Neutrophil (primary cell): Measurements from ENCODE around the gene TACR2.

Experiments
- H3K27ac ChIP-seq: fragments of 200-600 bp; sonication (generic); 2 replicates; pipeline ENCODE4 v1.5.1; 2016; ENCODE audit warnings: mild to moderate bottlenecking, moderate library complexity
- H3K27me3 ChIP-seq: fragments of 200-600 bp; sonication (generic); 2 replicates; pipeline ENCODE4 v1.6.0; 2016; ENCODE audit warnings: mild to moderate bottlenecking
- H3K36me3 ChIP-seq: fragments of 200-600 bp; sonication (generic); 2 replicates; pipeline ENCODE4 v1.5.1; 2017
- H3K4me1 ChIP-seq, 2 experiments: fragments of 200-600 bp in 1 of 2; sonication (generic) in 1 of 2; 1 replicate in 1 of 2; 2 replicates in 1 of 2; pipeline versions ENCODE4 v1.5.1 to v1.6.1; 2013 to 2016; ENCODE audit warnings: low read depth in 1 of 2, low read length in 1 of 2, mild to moderate bottlenecking in 1 of 2, moderate library complexity in 1 of 2; ENCODE audit not compliant: control insufficient read depth in 1 of 2, insufficient read depth in 1 of 2
- H3K4me3 ChIP-seq, 2 experiments: fragments of 200-600 bp in 1 of 2; sonication (generic) in 1 of 2; 1 replicate in 1 of 2; 2 replicates in 1 of 2; pipeline ENCODE4 v1.5.1; 2013 to 2016; ENCODE audit warnings: low read depth in 1 of 2, low read length in 1 of 2, mild to moderate bottlenecking in 1 of 2, moderate library complexity in 1 of 2
- H3K9me3 ChIP-seq: fragments of 200-600 bp; sonication (generic); 2 replicates; pipeline ENCODE4 v1.5.1; 2016
- TF ChIP-seq, protein P1 (sequence below): fragments of 200-600 bp; sonication (generic); IDR thresholded peaks from 2 replicates; pipeline ENCODE4 v1.5.1; 2016; ENCODE audit warnings: antibody characterized with exemption

Gene TACR2

DNA sequence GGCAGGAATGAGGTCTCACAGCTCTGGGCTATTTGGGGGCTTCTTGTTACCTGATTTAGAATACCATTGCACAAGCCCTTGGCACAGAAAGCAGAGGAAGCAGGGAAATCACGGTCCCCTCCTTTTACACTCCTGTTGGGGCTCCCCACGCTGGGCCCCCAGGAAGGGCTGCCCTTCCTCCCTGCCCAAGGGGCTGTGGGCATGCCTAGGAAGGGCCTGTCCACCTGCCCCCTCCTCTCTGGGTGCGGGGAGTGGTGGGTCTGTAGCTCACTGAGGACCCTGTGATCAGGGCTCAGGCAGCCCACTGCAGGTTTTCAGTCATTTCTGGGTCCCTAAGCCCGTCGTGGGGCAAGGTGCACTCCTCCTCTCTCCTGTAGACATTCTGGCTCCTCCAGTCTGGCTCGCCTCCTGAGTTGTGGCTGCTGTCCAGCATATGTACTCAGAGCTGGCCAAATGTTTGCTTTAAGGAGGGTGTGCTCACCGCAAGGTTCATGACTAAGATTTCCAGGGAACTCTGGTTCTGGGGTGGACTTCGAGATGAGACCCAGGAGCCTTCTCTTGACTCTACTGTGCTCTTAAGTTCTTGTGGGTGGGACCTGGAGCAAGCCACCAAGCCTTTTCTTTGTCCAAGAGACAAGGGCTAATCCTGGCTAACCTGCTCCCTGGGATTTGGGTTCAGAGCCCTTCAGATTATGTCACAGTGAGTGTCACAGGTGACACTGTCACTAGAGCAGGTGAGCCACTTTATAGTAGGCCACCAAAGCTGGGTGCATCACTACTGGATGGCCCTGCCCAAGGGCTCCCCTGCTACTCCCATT, 56.0 kb downstream of the TACR2 start:
- TF ChIP-seq, protein P1, sequence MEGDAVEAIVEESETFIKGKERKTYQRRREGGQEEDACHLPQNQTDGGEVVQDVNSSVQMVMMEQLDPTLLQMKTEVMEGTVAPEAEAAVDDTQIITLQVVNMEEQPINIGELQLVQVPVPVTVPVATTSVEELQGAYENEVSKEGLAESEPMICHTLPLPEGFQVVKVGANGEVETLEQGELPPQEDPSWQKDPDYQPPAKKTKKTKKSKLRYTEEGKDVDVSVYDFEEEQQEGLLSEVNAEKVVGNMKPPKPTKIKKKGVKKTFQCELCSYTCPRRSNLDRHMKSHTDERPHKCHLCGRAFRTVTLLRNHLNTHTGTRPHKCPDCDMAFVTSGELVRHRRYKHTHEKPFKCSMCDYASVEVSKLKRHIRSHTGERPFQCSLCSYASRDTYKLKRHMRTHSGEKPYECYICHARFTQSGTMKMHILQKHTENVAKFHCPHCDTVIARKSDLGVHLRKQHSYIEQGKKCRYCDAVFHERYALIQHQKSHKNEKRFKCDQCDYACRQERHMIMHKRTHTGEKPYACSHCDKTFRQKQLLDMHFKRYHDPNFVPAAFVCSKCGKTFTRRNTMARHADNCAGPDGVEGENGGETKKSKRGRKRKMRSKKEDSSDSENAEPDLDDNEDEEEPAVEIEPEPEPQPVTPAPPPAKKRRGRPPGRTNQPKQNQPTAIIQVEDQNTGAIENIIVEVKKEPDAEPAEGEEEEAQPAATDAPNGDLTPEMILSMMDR: no peak
- Histone ChIP-seq H3K9me3 (no peaks in the 10 kb centered on the region), H3K27ac (peak overlapping the region; percentile 82), H3K4me3 (no peak overlapping the region), H3K4me1 (peaks cover 31 to 33% of the 10 kb centered on the region in 2 experiments), H3K27me3 (no peaks in the 10 kb centered on the region), H3K36me3 (peaks cover 19% of the 10 kb centered on the region)

DNA sequence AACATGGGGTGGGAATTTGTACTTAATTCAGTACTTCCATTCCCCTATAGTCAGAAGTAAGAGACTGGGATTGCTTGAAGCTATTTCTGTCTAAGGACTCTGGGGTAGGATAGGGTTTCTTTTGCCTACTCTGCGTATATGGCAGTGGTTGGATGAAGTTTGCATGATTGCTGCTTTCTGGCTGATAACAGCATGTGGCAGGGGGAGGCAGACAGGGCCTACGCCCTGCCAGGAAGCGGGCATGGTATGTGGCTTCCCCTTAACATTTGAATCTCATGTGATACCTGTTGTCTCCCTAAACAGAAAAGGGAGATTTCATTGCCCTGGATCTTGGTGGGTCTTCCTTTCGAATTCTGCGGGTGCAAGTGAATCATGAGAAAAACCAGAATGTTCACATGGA, 57.1 kb downstream of the TACR2 start:
- peaks cover 9% of the 10 kb centered on the region for H3K36me3 ChIP-seq
- TF ChIP-seq, protein P1: no peak
- H3K4me1 ChIP-seq: peaks cover 36 to 37% of the 10 kb centered on the region in 2 experiments
- peak overlapping the region; percentile 4 to 13 for H3K4me3 ChIP-seq
- H3K9me3 ChIP-seq: no peaks in the 10 kb centered on the region
- H3K27me3 ChIP-seq: no peaks in the 10 kb centered on the region
- H3K27ac ChIP-seq: peak overlapping the region; percentile 82

DNA sequence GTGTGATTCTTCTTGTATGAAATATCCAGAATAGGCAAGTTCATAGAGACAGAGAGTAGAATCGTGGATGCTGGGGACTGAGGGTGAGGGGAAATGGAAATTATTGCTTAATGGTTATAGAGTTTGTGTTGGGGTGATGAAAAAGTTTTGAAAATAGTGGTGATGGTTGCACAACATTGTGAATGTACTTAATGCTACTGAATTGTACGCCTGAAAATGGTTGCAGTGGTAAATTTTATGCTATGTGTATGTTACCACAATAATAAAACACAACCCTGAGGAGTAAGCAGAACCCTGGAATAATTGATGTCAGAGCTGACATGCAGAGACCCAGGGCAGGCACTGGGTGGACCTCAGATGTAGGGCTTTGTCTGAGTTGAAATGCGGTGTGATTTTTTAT, 57.6 kb downstream of the TACR2 start:
- TF ChIP-seq, protein P1: no peak
- Histone ChIP-seq H3K27me3 (no peaks in the 10 kb centered on the region), H3K36me3 (peaks cover 9% of the 10 kb centered on the region), H3K9me3 (no peaks in the 10 kb centered on the region), H3K27ac (peak overlapping the region; percentile 82), H3K4me1 (peaks cover 36 to 37% of the 10 kb centered on the region in 2 experiments), H3K4me3 (peak overlapping the region; percentile 4 to 13)

DNA sequence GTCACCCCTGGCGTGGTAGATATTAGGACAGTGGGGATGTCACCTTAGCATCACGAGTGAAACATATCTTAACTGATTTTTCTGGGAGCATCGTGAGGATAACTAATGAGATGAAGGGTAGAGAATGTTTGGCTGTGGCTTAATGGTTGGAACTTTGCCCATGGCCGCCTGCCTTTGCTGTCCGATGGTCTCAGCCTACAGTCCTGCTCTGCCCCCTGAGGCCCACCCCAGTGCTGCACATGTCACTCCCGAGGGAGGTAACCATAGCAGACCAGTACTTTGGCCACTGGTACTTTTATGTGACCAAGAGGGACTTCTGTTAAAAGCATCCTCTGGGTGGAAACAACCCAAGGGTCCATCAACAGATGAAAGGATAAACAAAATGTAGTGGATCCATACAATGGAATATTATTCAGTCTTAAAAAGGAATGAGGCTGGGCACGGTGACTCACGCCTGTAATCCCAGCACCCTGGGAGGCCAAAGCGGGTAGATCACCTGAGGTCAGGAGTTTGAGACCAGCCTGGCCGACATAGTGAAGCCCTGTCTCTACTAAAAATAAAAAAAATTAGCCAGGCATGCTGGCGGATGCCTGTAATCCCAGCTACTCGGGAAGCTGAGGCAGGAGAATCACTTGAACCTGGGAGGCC, 58.4 kb downstream of the TACR2 start:
- Histone ChIP-seq H3K4me1 (peaks cover 36 to 37% of the 10 kb centered on the region in 2 experiments), H3K27me3 (no peaks in the 10 kb centered on the region), H3K36me3 (peaks cover 9% of the 10 kb centered on the region), H3K4me3 (no peak overlapping the region), H3K9me3 (no peaks in the 10 kb centered on the region), H3K27ac (peak overlapping the region; percentile 82)
- TF ChIP-seq, protein P1: no peak

DNA sequence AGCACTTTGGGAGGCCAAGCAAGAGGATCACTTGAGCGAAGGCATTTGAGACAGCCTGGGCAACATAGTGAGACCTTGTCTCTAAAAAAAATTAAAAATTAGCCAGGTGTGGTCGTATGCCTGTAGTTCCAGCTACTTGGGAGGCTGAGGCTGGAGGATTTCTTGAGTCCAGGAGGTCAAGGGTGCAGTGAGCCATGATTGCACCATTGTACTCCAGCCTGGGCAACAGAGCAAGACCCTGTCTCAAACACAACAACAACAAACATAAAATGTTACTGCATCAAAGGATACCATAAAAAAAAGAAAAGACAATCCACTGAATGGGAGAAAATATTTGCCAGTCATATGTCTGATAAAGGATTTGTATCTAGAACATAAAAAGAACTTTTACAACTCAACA, 60.5 kb downstream of the TACR2 start:
- Histone ChIP-seq H3K36me3 (peaks cover 2% of the 10 kb centered on the region), H3K9me3 (no peaks in the 10 kb centered on the region), H3K27ac (no peak overlapping the region), H3K27me3 (no peaks in the 10 kb centered on the region), H3K4me1 (peaks cover 36% of the 10 kb centered on the region in 2 experiments), H3K4me3 (no peak overlapping the region)
- TF ChIP-seq, protein P1: no peak
